ENCODE data around the gene BHLHE23.

BHLHE23 gene

DNA sequence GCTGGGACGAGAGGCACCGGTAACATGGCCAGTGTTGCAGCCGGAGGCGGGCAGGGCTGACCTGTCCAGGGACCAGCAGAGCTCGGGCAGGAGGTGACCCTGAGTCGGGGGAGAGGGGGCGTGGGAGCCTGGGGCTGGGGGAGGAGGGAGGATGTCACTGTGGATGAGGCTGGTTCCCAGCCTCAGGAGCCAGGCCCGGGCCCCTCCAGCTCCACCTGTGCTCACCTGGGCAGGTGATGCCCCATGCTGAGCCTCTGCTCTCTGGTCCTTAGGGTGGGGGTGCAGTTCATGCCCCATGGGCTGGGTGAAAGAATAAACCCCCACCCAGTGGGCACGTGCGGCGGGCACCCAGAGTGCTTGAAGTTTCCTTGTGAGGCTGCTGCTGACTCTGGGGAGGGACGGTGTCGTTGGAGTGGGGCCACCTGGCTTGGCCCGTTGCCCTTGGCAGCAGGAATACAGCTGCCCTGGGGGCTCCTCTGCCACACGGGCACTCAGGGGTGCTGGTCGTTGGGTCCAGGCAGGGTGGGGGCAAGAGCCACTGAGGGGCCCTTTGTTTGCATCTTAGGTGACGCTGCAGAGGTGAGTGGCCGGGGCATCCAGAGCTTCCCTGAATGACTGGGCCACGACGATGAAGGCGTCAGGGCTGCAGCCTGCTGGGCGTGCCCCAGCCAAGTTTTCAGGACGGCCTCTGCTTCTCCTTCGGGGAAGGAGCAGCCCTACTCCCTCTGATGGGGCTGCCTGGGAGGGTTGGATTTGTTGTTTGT is 24.7 kb upstream of the BHLHE23 start:
- no CpG with 5 or more reads among the region's 24 CpGs for WGBS, 2 donors (ENCODE audit: extremely low coverage in 2 of 2, insufficient read length in 2 of 2, insufficient replicate concordance in 1 of 2)

GRCh38 chr20:63029358-63030121 is 22.8 kb upstream of the BHLHE23 start:
- DNase-seq (ENCODE audit: low spot score) = no peak
- no peak overlapping the region for H2BK5ac ChIP-seq (ENCODE audit: low read length)
- no CpG with 5 or more reads among the region's 37 CpGs for WGBS, 2 donors (ENCODE audit: extremely low coverage in 2 of 2, insufficient read length in 2 of 2, insufficient replicate concordance in 1 of 2)
- no peaks in the 10 kb centered on the region for H3K9me3 ChIP-seq (replicated peaks in 1 of 2; ENCODE audit: control insufficient read depth in 2 of 2, insufficient read depth in 1 of 2, low read depth in 1 of 2, low read length in 2 of 2)
- H3K4ac ChIP-seq (ENCODE audit: low read length) = no peak overlapping the region
- H3K18ac ChIP-seq (ENCODE audit: low read length) = peak overlapping the region; percentile 93
- peak overlapping the region; percentile 79 for H3K14ac ChIP-seq (ENCODE audit: low read length)
- peak overlapping the region; percentile 80 for H2BK12ac ChIP-seq (ENCODE audit: low read length)
- no peaks in the 10 kb centered on the region for H3K79me1 ChIP-seq (ENCODE audit: low read depth, low read length)
- peak overlapping the region; percentile 43 for H2BK120ac ChIP-seq (ENCODE audit: low read depth, low read length)
- peak overlapping the region; percentile 91 for H2BK15ac ChIP-seq (ENCODE audit: low read length)
- peak overlapping the region; percentile 24 for H3K9ac ChIP-seq (ENCODE audit: low read depth, low read length, poor library complexity)
- H3K4me3 ChIP-seq (ENCODE audit: low read length in 2 of 2) = no peak overlapping the region
- H3K23ac ChIP-seq (ENCODE audit: low read depth, low read length, poor library complexity) = no peak overlapping the region
- peaks cover 28 to 32% of the 10 kb centered on the region in 2 donors for H3K4me1 ChIP-seq (ENCODE audit: control insufficient read depth in 2 of 2, insufficient read depth in 1 of 2, low read depth in 1 of 2, low read length in 2 of 2)
- peaks cover 0 to 19% (median 12%) of the 10 kb centered on the region in 3 experiments for H3K27me3 ChIP-seq (ENCODE audit: control insufficient read depth in 3 of 3, insufficient read depth in 3 of 3, low read depth in 1 of 3, low read length in 3 of 3)
- peak overlapping the region; percentile 96 for H2AK5ac ChIP-seq (ENCODE audit: low read depth, low read length)
- no peak overlapping the region for H3K4me2 ChIP-seq (ENCODE audit: insufficient read depth, low read length, poor library complexity, severe bottlenecking)
- H2AFZ ChIP-seq (ENCODE audit: low read length) = peak overlapping the region; percentile 76
- no peak overlapping the region for H4K91ac ChIP-seq (ENCODE audit: low read depth, low read length, poor library complexity)
- no peak overlapping the region for H3K27ac ChIP-seq (replicated peaks; ENCODE audit: low read length)
- no peak overlapping the region for H4K8ac ChIP-seq (ENCODE audit: low read depth, low read length)
- H3K36me3 ChIP-seq (replicated peaks in 1 of 2; ENCODE audit: control insufficient read depth in 2 of 2, insufficient read depth in 2 of 2, low read length in 2 of 2) = no peaks in the 10 kb centered on the region

More for the DNA sequence above, 24.7 kb upstream of the BHLHE23 start:
- H2BK12ac ChIP-seq (ENCODE audit: low read length) = peak overlapping the region; percentile 73
- peaks cover 0 to 12% (median 5%) of the 10 kb centered on the region in 3 experiments for H3K27me3 ChIP-seq (ENCODE audit: control insufficient read depth in 3 of 3, insufficient read depth in 3 of 3, low read depth in 1 of 3, low read length in 3 of 3)
- no peak for DNase-seq (ENCODE audit: low spot score)
- H2AK5ac ChIP-seq (ENCODE audit: low read depth, low read length) = peak overlapping the region; percentile 89
- H3K9me3 ChIP-seq (replicated peaks in 1 of 2; ENCODE audit: control insufficient read depth in 2 of 2, insufficient read depth in 1 of 2, low read depth in 1 of 2, low read length in 2 of 2) = peaks cover 0 to 1% of the 10 kb centered on the region in 2 donors
- no peak overlapping the region for H4K8ac ChIP-seq (ENCODE audit: low read depth, low read length)
- no peak overlapping the region for H3K4me2 ChIP-seq (ENCODE audit: insufficient read depth, low read length, poor library complexity, severe bottlenecking)
- no peak overlapping the region for H2BK5ac ChIP-seq (ENCODE audit: low read length)
- H3K23ac ChIP-seq (ENCODE audit: low read depth, low read length, poor library complexity) = peak overlapping the region; percentile 67
- H2BK15ac ChIP-seq (ENCODE audit: low read length) = peak overlapping the region; percentile 98
- H2AFZ ChIP-seq (ENCODE audit: low read length) = no peak overlapping the region
- no peak overlapping the region for H3K27ac ChIP-seq (replicated peaks; ENCODE audit: low read length)
- H3K4me3 ChIP-seq (ENCODE audit: low read length in 2 of 2) = no peak overlapping the region
- no peak overlapping the region for H3K4ac ChIP-seq (ENCODE audit: low read length)
- H3K4me1 ChIP-seq (ENCODE audit: control insufficient read depth in 2 of 2, insufficient read depth in 1 of 2, low read depth in 1 of 2, low read length in 2 of 2) = peaks cover 29 to 31% of the 10 kb centered on the region in 2 donors
- H3K79me1 ChIP-seq (ENCODE audit: low read depth, low read length) = no peaks in the 10 kb centered on the region
- H3K9ac ChIP-seq (ENCODE audit: low read depth, low read length, poor library complexity) = no peak overlapping the region
- H3K14ac ChIP-seq (ENCODE audit: low read length) = no peak overlapping the region
- H2BK120ac ChIP-seq (ENCODE audit: low read depth, low read length) = no peak overlapping the region
- H3K18ac ChIP-seq (ENCODE audit: low read length) = peak overlapping the region; percentile 90
- H3K36me3 ChIP-seq (replicated peaks in 1 of 2; ENCODE audit: control insufficient read depth in 2 of 2, insufficient read depth in 2 of 2, low read length in 2 of 2) = no peaks in the 10 kb centered on the region
- H4K91ac ChIP-seq (ENCODE audit: low read depth, low read length, poor library complexity) = no peak overlapping the region

DNA sequence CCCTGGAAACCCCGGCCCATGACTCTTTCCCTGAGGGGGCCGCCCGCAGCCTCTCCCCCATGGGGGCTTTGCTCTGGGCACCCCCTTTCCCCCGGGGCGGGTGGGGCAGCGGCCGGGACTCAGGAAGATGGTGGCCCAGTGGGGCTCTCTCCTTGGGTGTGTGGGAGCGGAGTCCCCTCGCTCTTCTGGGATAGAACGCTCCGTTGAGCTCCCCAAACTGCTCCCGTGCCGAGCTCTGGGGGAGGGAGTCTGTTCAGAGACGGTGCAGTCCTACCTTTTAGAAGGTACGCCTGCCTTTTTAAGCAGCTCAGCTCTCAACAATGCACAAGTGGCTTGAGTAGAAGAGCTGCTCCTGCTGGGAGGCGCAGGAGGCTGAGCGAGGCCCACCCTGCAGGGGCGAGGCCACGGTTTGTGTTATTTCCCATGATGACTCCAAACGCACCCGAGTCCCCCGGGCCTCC is 21.7 kb upstream of the BHLHE23 start:
- H2BK5ac ChIP-seq (ENCODE audit: low read length) = peak overlapping the region; percentile 58
- no peak overlapping the region for H3K27ac ChIP-seq (replicated peaks; ENCODE audit: low read length)
- H3K18ac ChIP-seq (ENCODE audit: low read length) = peak overlapping the region; percentile 89
- no peak overlapping the region for H3K4ac ChIP-seq (ENCODE audit: low read length)
- H3K4me3 ChIP-seq (ENCODE audit: low read length in 2 of 2) = no peak overlapping the region
- no CpG with 5 or more reads among the region's 22 CpGs for WGBS, 2 donors (ENCODE audit: extremely low coverage in 2 of 2, insufficient read length in 2 of 2, insufficient replicate concordance in 1 of 2)
- no peaks in the 10 kb centered on the region for H3K9me3 ChIP-seq (replicated peaks in 1 of 2; ENCODE audit: control insufficient read depth in 2 of 2, insufficient read depth in 1 of 2, low read depth in 1 of 2, low read length in 2 of 2)
- H2BK15ac ChIP-seq (ENCODE audit: low read length) = peak overlapping the region; percentile 90
- no peak overlapping the region for H3K4me2 ChIP-seq (ENCODE audit: insufficient read depth, low read length, poor library complexity, severe bottlenecking)
- H3K4me1 ChIP-seq (ENCODE audit: control insufficient read depth in 2 of 2, insufficient read depth in 1 of 2, low read depth in 1 of 2, low read length in 2 of 2) = peaks cover 18 to 26% of the 10 kb centered on the region in 2 donors
- H3K36me3 ChIP-seq (replicated peaks in 1 of 2; ENCODE audit: control insufficient read depth in 2 of 2, insufficient read depth in 2 of 2, low read length in 2 of 2) = no peaks in the 10 kb centered on the region
- peaks cover 0 to 26% (median 12%) of the 10 kb centered on the region in 3 experiments for H3K27me3 ChIP-seq (ENCODE audit: control insufficient read depth in 3 of 3, insufficient read depth in 3 of 3, low read depth in 1 of 3, low read length in 3 of 3)
- peak overlapping the region; percentile 82 for H2AK5ac ChIP-seq (ENCODE audit: low read depth, low read length)
- DNase-seq (ENCODE audit: low spot score) = no peak
- no peak overlapping the region for H2BK12ac ChIP-seq (ENCODE audit: low read length)
- H2BK120ac ChIP-seq (ENCODE audit: low read depth, low read length) = peak overlapping the region; percentile 52
- no peak overlapping the region for H3K9ac ChIP-seq (ENCODE audit: low read depth, low read length, poor library complexity)
- H4K8ac ChIP-seq (ENCODE audit: low read depth, low read length) = peak overlapping the region; percentile 89
- no peak overlapping the region for H2AFZ ChIP-seq (ENCODE audit: low read length)
- H4K91ac ChIP-seq (ENCODE audit: low read depth, low read length, poor library complexity) = no peak overlapping the region
- no peak overlapping the region for H3K23ac ChIP-seq (ENCODE audit: low read depth, low read length, poor library complexity)
- no peaks in the 10 kb centered on the region for H3K79me1 ChIP-seq (ENCODE audit: low read depth, low read length)
- no peak overlapping the region for H3K14ac ChIP-seq (ENCODE audit: low read length)

- H2BK12ac ChIP-seq (ENCODE audit: low read length) = no peak overlapping the region
- H4K8ac ChIP-seq (ENCODE audit: low read depth, low read length) = no peak overlapping the region
- H3K27ac ChIP-seq (replicated peaks; ENCODE audit: low read length) = no peak overlapping the region
- no peaks in the 10 kb centered on the region for H3K79me1 ChIP-seq (ENCODE audit: low read depth, low read length)
- H2BK5ac ChIP-seq (ENCODE audit: low read length) = peak overlapping the region; percentile 58
- peaks cover 15 to 20% of the 10 kb centered on the region in 2 donors for H3K4me1 ChIP-seq (ENCODE audit: control insufficient read depth in 2 of 2, insufficient read depth in 1 of 2, low read depth in 1 of 2, low read length in 2 of 2)
- no peak overlapping the region for H3K9ac ChIP-seq (ENCODE audit: low read depth, low read length, poor library complexity)
- no peak for DNase-seq (ENCODE audit: low spot score)
- peak overlapping the region; percentile 15 for H3K4me2 ChIP-seq (ENCODE audit: insufficient read depth, low read length, poor library complexity, severe bottlenecking)
- H2AFZ ChIP-seq (ENCODE audit: low read length) = no peak overlapping the region
- H2BK120ac ChIP-seq (ENCODE audit: low read depth, low read length) = peak overlapping the region; percentile 52
- peak overlapping the region; percentile 82 for H2AK5ac ChIP-seq (ENCODE audit: low read depth, low read length)
- no peak overlapping the region for H3K4ac ChIP-seq (ENCODE audit: low read length)
- no peak overlapping the region for H3K23ac ChIP-seq (ENCODE audit: low read depth, low read length, poor library complexity)
- no peak overlapping the region for H4K91ac ChIP-seq (ENCODE audit: low read depth, low read length, poor library complexity)
- no peak overlapping the region for H3K14ac ChIP-seq (ENCODE audit: low read length)
- peak overlapping the region; percentile 52 for H3K18ac ChIP-seq (ENCODE audit: low read length)
- no CpG with 5 or more reads among the region's 23 CpGs for WGBS, 2 donors (ENCODE audit: extremely low coverage in 2 of 2, insufficient read length in 2 of 2, insufficient replicate concordance in 1 of 2)
- H2BK15ac ChIP-seq (ENCODE audit: low read length) = peak overlapping the region; percentile 90
- H3K4me3 ChIP-seq (ENCODE audit: low read length in 2 of 2) = no peak overlapping the region
- H3K36me3 ChIP-seq (replicated peaks in 1 of 2; ENCODE audit: control insufficient read depth in 2 of 2, insufficient read depth in 2 of 2, low read length in 2 of 2) = no peaks in the 10 kb centered on the region
- no peaks in the 10 kb centered on the region for H3K9me3 ChIP-seq (replicated peaks in 1 of 2; ENCODE audit: control insufficient read depth in 2 of 2, insufficient read depth in 1 of 2, low read depth in 1 of 2, low read length in 2 of 2)
- H3K27me3 ChIP-seq (ENCODE audit: control insufficient read depth in 3 of 3, insufficient read depth in 3 of 3, low read depth in 1 of 3, low read length in 3 of 3) = peaks cover 0 to 31% (median 12%) of the 10 kb centered on the region in 3 experiments
These were observed 21.2 kb upstream of the BHLHE23 start for GRCh38 chr20:63027922-63028389.
